D341Med (cell line): ENCODE results near the gene LRRC66.

Experiments used
- DNase-seq: peaks from one replicate; pipeline ENCODE4 v3.0.0; 2012; ENCODE audit warnings: low spot score

The LRRC66 gene, protein sequence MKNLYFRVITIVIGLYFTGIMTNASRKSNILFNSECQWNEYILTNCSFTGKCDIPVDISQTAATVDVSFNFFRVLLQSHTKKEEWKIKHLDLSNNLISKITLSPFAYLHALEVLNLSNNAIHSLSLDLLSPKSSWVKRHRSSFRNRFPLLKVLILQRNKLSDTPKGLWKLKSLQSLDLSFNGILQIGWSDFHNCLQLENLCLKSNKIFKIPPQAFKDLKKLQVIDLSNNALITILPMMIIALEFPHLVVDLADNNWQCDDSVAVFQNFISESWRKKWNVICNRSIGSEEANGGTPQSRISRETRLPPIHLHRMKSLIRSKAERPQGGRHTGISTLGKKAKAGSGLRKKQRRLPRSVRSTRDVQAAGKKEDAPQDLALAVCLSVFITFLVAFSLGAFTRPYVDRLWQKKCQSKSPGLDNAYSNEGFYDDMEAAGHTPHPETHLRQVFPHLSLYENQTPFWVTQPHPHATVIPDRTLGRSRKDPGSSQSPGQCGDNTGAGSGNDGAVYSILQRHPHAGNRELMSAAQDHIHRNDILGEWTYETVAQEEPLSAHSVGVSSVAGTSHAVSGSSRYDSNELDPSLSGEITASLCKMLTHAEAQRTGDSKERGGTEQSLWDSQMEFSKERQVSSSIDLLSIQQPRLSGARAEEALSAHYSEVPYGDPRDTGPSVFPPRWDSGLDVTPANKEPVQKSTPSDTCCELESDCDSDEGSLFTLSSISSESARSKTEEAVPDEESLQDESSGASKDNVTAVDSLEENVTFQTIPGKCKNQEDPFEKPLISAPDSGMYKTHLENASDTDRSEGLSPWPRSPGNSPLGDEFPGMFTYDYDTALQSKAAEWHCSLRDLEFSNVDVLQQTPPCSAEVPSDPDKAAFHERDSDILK

DNA sequence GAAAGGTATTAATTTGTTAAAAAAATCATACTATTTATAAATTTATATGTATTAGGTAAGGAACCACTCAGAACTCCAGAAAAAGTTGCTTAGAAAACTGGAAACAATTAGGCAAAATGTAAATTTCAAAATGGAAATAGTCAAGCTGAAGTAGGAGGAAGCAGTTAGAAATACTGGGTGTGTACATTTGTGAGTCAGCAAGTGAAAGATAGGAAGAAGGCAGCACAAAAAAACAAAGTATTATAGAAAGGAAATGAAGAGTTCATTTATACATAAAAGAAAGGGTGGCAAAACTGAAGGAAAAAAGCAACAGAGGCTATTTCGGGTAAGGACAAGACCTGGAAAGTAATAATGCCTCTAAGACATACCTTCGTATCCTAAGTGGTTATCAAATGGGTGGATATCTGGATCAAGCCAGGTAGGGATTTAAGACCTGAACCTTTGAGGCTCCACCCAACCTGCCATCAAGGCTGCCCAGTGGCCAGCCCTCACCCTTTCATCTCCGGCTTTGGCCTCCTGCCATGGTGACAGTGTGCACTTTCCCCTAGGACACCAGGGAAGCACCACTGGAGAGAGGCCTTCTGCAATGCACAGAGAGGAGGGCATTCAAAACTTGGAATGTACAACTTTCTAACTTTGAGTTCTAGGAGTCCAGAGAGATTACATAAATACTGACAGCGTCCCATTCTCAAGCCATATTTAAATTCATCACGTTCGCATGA, at the start of gene LRRC66:
Gene LRRC66, minus strand, starts transcription at position 428 of the 722 bp plus-strand sequence. CDS start 2,750 bp downstream, outside the sequence.
- no peak for DNase-seq

DNA sequence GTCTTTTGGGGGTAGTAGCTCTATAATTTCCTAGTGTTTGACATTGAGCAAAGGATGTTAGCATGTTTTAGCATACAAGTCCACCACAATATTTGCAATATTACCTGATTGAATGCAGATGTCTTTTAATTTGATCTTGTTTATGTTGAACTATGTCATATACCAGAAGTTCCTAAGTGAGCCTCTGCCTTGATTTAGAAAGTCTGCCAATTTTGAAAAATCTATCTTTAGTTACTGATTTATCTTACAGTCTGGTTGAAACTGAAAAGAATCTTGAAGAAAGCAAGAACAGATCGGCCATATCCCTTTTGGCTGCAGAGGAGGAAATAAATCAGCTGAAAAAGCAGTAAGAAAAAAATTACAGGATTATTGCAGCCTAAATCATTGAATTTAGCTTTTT, 49.4 kb upstream of the LRRC66 start:
- no peak for DNase-seq

DNA sequence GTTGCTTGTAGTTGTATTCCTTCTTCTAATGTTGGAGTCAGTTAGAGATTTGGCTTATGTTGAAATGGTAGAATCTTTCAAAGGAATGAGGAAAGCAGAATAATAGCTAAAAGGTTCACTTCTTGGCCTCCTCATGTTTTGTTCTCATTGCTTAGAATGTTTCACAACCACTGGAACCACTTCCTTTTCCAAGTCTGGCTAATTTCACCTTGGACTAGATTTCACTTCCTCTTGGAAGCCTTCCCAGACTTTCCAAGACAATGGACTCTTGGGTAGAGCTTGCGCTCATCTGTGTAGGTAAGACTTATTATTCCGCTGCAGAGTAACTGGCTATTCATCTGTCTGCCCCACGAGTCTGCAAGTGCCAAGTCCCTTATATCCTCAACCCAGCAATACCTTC, 39.2 kb upstream of the LRRC66 start:
- DNase-seq: no peak

DNA sequence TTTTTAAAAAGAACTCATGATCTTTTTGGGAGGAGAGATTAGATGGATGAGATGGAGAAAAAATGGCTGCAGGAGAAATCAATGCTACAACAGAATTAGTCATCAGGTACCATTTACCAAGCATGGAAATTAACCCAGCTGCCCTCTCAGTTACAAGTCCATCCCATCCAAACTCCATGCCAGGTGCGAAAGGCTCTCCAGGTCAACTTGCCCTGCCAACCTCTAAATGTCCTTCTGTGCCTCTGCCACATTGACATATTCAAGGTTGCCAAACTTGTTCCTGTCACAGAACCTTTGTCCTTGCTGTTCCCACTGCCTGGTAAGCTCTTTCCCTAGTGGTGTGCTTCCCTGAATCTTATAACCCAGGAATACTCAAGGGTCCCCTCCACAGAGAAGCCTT, 38.1 kb upstream of the LRRC66 start:
- no peak for DNase-seq

DNA sequence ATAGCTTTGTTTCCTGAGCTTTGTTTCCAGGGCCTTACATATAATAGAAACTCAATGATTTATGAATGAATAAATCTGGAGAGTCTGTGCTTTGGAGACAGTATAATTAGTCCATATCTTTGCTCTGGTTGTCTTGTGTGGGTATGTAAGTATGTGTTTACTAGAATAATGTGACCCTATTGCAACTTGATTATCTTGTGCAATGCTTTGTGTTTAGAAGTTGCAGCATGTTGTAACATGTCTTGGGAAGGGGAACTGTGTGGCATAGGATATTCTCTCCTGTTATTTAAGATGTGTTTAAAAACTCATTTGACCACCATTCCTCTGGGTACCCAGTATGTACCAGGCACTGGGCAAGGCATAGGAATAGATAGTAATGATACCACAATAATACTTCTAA, 37.0 kb upstream of the LRRC66 start:
- no peak for DNase-seq

DNA sequence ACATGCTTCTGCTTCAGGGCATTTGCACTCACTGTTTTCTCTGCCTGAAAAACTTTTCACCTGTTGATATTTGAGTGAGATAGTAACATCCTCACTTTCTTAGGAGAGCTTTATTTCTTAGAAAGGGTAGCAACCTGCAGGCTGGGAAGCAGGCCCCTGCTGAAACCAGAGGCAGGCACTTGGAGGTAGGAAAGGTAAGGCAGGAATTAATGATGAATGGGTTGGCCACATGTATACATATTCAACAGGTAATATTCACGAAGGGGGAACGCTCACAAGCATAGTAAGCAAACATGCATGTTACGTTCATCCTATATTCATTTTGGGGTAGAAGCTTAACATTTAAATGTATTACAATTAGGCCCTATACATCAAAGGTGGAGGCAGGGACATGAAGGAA, 34.1 kb upstream of the LRRC66 start:
- no peak for DNase-seq

DNA sequence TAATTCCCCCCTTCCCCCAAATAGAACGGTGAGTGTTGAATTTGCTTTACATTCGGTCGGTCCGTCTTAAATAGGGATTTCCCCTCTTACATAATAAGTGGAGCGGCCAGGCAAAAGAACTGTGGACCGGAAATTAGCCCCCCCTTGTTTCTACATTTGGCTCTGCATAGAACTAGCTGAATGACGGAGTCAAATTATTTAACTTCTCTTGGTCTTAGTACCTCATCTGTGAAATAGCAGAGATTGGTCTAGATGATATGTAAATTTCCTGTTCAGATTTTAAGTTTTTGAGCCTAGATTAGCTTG, 32.3 kb upstream of the LRRC66 start:
- DNase-seq: no peak

DNA sequence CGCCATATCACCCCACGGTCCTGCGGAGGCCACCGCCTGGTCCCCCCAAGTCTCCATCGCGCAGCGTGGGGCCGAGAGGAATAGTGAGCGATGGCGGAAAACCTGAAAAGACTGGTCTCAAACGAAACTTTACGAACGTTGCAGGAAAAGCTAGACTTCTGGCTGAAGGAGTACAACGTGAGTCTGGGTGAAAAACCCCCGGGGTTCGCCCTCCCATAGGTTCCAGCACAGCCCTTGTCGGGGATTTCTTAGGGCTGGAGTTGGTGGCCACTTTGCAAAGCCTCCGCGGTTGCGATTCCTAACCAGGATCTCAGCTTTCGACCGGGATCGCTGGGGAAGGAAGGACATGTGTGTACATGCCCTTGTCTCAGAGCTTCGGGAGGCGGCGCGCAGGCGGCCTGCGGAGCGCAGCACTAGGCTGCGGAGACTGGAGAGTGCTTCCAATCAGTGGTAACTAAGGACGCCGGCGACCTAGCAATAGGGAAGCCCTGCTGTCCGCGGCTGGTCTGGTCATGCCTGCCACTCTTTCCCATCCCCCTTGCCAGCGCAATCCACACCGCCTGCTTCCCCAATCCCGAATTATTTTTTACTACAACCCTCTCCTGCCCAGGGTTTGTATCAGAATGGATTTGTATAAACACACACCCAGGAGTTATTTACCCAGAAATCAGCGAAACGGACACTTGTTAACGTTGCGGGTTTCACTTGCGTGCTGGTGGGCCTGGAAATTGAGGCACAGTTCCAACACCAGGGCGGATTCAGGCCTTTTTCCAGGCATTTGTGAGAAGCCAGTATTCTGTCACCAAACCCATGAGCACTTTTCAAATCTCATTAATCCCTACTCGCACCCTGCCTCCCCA, 31.7 kb upstream of the LRRC66 start:
- peak; percentile 71 for DNase-seq

DNA sequence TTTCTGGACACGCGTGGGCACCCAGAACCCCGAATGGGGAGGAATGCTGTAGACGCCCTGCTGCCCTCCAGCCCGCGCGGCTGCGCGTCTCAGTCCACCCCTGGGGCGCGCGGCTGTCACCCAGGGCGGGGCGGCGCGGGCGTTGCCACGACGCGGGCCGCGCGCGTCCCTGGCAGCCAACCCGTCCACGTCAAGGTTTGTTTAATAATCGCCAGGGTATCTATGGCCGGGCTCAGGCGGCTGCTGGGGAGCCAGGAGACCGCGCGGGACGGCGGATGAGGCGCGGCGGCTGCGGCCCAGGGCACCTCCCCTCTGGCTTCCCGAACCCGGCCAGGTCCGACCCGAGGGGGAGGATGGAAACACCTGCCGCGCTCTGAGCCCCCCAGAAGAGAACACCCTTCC, 31.1 kb upstream of the LRRC66 start, which contains the start of gene SPATA18:
Gene SPATA18, plus strand, starts transcription at position 92 of the 402 bp plus-strand sequence. CDS start 401 bp downstream, outside the sequence.
- DNase-seq: peak; percentile 76

DNA sequence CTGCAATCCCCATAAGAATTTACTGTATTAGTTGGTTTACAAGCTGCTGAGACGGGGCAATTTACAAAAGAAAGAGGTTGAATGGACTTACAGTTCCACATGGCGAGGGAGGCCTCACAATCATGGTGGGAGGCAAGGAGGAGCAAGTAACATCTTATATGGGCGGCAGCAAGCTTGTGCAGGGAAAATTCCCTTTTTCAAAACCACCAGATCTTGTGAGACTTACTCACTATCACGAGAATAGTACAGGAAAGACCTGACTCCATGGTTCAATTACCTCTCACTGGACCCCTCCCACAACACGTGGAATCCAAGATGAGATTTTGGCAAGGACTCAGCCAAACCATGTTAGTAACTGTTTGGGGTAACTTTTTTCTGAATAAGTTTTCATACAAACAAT, 29.1 kb upstream of the LRRC66 start:
- DNase-seq: no peak

DNA sequence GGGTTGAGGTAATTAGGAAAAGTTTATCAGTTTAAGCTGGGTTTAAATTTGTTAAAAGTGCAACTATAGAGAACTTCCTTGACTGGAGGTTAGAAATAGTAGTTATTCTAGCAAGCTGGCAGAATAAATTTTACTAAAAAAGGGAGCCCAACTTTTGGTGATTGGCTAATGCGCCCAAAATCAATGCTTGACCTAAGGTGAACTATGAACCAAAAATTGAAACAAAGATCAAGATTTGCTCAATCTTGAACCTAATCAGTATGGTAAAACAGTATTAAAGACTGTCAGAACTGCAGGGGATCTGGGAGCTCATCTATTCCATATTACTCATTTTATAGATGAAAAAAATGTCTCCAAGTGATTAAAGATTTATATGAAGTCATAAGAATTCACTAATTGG, 24.9 kb upstream of the LRRC66 start:
- no peak for DNase-seq

DNA sequence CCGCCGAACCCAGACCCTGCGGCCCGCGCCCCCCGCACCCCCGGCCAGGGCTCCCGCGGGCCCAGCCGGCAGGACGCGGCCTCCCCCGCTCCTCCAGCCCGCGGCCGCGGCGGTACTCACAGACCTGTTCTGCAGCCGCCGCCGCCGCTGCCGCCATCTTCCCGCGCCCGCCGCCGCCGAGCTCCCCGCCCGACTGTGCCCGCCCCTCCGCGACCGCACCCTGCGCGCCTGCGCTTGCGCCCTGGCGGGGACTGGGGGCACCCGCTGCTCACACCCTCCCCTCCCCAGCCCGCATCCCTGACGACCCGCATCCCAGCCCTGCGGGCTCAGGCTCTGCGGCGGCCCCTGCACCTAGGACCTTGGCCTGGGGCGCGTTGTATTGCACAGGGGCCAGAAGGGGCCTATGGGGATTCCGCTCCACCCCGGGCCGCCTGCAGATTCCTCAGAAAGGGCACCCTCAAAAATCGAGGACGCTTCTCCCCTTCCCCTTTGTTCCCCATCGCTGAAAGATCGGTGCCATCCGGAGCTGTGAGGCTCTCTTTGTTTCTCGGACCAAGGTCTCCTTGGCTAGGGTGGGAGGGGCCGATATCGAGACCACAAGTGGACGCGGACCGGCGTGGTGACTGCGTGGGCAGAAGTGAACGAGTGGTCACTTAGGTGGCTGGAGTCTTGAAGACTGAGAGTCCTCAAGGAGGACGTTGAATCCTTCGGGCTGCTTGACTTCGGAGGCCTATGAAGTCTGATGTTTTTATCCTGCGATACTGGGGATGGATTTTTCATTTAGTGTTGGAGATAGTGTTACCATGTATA, 18.1 kb upstream of the LRRC66 start, which contains the start of gene SGCB:
Gene SGCB, minus strand, starts transcription at position 197 of the 810 bp plus-strand sequence. Its CDS starts 40 bp downstream, at position 157.
- peak; percentile 93 for DNase-seq

DNA sequence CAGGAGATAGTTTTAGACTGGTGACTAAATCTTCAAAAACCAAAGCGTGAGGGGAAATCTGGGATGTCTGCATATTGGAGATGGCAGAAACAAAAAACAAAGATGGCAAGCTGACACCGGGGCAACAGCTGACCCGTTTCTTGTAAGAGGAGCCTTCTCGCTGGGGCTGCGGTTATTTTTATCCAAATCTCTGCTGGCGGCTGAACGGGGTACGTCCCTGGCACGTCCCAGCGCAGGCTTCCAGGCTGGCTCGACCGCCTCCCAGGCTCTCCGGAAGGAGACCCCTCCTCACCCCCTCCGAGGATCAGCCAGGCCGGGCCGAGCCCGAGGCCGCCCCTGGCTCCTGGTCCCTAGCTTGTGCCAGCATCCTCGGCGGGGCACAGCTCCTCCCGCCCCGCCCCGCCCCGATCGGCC, 17.5 kb upstream of the LRRC66 start:
- DNase-seq: peak; percentile 83

DNA sequence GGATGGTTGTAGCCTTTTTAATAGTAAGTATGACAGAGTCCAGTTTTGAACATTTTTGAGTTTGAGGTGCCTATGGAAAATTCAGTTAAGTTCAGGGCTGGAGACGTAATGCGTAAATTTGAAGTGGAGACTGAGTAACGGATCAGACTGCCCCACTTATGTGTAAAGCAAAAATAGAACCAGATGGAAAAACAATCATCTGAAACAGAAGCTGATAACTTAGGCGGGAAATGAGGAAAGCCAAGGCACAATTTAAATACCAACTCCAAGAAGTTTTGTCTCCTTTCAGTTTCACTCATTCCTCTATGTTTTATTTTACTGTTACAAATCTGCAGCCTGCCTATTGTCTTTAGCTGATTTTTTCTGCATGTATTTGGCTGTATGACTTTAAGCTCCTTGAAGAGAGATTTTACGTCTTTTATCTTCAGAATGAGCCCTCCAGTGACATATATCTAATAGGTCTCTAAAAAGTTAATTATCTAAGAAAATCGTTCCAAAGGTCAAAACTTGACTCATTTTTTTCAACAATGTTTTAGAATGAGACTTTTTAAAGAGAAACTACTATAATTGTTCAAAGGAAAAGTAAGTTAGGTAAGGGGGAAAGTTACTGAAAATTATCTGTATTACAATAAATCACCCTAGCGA, 16.8 kb upstream of the LRRC66 start:
- DNase-seq: no peak

DNA sequence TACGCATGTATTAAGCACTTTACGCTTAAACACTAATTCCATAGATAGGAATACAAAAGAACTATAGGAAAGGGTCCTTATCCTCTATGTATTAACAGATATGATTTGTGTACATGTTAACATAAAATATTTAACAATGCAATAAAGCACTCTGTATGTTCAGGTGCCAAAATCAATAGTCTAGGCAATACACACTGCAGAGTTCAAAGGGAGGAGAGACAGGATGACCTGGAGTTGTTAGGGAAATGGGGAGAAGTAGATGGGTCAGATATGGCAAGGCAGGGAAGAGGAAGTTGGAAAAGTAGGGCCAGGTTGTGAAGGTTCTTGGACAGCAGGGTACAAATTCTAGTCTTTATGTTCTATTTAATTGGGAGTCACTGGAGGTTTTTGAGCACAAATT, 15.0 kb upstream of the LRRC66 start:
- no peak for DNase-seq

DNA sequence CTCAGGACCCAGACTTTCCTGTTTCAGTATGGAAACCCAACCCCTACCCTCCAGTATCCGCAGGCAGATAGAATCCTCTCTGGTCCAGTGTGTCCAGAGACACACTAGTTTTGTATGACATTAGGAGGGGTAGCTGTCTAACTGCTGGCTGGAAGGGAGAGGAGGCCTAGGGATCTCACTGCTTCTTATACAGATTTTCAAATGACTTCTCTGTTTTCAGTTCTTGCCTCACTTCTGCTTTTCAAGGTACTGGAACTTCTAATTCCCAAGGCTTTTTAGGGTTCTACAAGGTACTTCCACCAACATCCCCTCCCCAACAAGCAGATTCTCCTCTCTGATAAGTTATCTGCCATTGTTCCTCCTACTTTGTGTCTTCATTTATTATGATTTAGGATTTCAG, 11.8 kb upstream of the LRRC66 start:
- no peak for DNase-seq

DNA sequence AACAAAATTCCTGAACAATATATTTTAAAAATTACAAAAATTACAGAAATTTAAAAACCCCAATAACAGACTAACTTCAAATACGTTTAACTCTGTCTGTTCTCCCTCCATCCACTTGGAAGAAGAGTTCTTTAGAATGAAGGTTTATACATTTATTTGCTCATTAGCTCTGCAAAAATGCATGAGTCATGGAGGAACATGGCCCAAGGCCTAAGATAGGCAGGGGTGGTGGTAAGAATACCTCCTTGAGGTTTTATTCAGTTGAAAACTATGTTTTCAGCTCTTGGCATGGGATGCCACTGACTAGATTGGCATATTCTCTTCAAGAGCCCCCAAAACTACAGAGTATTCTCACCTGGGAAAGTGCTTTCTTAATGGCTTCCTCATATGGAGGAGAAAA, 8.8 kb upstream of the LRRC66 start:
- DNase-seq: no peak

DNA sequence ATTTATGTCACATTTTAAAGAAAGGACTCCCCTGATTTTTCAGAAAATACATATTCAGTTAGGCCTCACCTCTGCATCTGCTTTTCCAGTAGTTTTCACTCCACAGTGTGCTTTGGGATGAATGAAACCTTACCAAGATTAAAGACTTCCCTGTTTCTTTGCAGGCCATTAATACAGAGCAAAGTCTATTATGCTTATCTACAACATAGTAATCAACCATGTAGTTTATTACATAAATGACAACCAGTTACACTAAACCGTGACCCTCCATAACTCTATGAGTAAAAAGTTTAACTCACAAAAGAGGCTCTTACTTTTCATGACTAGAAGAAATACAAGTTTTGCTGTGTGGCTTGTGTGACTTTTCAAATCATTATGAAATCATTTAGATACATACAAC, 2.3 kb downstream of the LRRC66 start:
- no peak for DNase-seq

DNA sequence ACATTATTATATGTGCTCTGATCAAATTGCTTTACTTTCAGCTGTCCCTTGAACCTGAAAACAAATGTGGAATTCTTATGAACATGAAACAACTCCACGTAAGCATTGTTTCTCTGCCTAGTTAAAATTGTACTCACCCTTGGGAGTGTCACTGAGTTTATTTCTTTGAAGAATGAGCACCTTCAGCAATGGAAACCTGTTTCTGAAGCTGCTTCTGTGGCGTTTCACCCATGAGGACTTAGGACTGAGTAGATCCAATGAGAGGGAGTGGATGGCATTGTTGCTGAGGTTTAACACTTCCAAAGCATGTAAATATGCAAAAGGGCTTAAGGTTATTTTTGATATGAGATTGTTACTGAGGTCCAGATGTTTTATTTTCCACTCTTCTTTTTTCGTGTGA, 3.2 kb downstream of the LRRC66 start:
- DNase-seq: no peak

DNA sequence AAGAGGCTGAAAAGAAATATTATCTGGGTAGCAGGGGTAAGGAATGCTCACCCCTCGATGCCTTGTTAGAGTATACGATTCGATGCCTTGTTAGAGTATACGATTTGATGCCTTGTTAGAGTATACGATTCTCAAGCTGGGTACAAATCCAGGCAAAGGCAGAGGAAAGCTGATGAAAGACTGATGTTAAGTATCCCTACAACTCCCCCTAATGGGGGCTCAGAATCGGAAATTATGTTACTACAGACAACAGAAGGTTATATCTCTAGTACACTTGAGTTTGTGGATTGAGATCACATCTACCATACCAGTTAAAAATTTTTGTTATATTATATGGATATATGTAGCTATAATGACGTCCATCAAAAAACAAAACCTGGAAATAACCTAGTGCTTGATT, 4.8 kb downstream of the LRRC66 start:
- peak; percentile 38 for DNase-seq
